Esophagus squamous epithelium (tissue), 4 donors: Measurements from ENCODE around the gene FHOD3.

Experiments
- CTCF ChIP-seq, 6 experiments: fragments of 450-650 bp in 4 of 6; fragments of 200-600 bp in 2 of 6; sonication (generic) in 2 of 6; IDR thresholded peaks; one replicate each; pipeline ENCODE4 v1.5.1; 2016 to 2019; ENCODE audit warnings: antibody characterized with exemption in 6 of 6, mild to moderate bottlenecking in 4 of 6, moderate library complexity in 4 of 6
- POLR2A ChIP-seq, 4 donors: fragments of 450-650 bp; IDR thresholded peaks; one replicate each; pipeline ENCODE4 v1.6.1; 2017; ENCODE audit warnings: antibody characterized with exemption in 4 of 4, mild to moderate bottlenecking in 4 of 4, moderate library complexity in 3 of 4

GRCh38 chr18:36650906-36651305 is 353.4 kb downstream of the FHOD3 start:
- no peak for TF ChIP-seq CTCF (IDR thresholded peaks at IDR 0.05)
- no peak for TF ChIP-seq POLR2A (IDR thresholded peaks at IDR 0.05)
